PFSK-1 (cell line): ENCODE measurements around the gene AFF2.

Source experiments
- FOXP2 ChIP-seq: optimal IDR thresholded peaks from 2 replicates; pipeline ENCODE3; 2011; ENCODE audit warnings: borderline replicate concordance, control low read depth, inconsistent platforms; ENCODE audit not compliant: insufficient read depth; ENCODE audit errors: extremely low read length, extremely low read depth
- POLR2AphosphoS5 ChIP-seq: IDR thresholded peaks from 2 replicates; pipeline ENCODE4 v1.6.1; 2012; ENCODE audit warnings: low read depth, mild to moderate bottlenecking, control low read depth, low read length, moderate library complexity
- REST ChIP-seq, 2 experiments: IDR thresholded peaks; 2 replicates each; pipeline versions ENCODE4 v1.6.1 to v1.8.0; 2011 to 2012; ENCODE audit warnings: low read depth in 2 of 2, low read length in 2 of 2, control low read depth in 1 of 2, inconsistent platforms in 1 of 2, mild to moderate bottlenecking in 1 of 2, moderate library complexity in 1 of 2; ENCODE audit not compliant: insufficient read depth in 1 of 2
- SIN3A ChIP-seq: IDR thresholded peaks from 2 replicates; pipeline ENCODE4 v1.6.1; 2012; ENCODE audit warnings: mild to moderate bottlenecking, low read length, moderate library complexity, borderline replicate concordance; ENCODE audit not compliant: insufficient read depth
- TAF1 ChIP-seq: IDR thresholded peaks from 2 replicates; pipeline ENCODE4 v1.6.1; 2012; ENCODE audit warnings: low read length, control low read depth, borderline replicate concordance; ENCODE audit not compliant: insufficient read depth

The AFF2 gene

GRCh38 chrX:148588649-148589310 lies 88.4 kb downstream of the AFF2 start:
- TF ChIP-seq POLR2AphosphoS5, result no peak
- no peak for TF ChIP-seq REST (IDR thresholded peaks at IDR 0.05; ENCODE audit: insufficient read depth in 1 of 2, low read depth in 2 of 2, low read length in 2 of 2)

- TF ChIP-seq POLR2AphosphoS5, result no peak
- no peak for TF ChIP-seq FOXP2
- TF ChIP-seq TAF1, result no peak
- no peak for TF ChIP-seq SIN3A
- no peak for TF ChIP-seq REST (IDR thresholded peaks at IDR 0.05; ENCODE audit: insufficient read depth in 1 of 2, low read depth in 2 of 2, low read length in 2 of 2)
Measured at GRCh38 chrX:148592595-148592994, 92.2 kb downstream of the AFF2 start.

GRCh38 chrX:148593146-148593545 lies 92.7 kb downstream of the AFF2 start:
- no peak for TF ChIP-seq TAF1
- no peak for TF ChIP-seq FOXP2
- no peak for TF ChIP-seq SIN3A
- no peak for TF ChIP-seq POLR2AphosphoS5

GRCh38 chrX:148593987-148594386 lies 93.6 kb downstream of the AFF2 start:
- TF ChIP-seq FOXP2 (no peak), REST (IDR thresholded peaks at IDR 0.05; ENCODE audit: insufficient read depth in 1 of 2, low read depth in 2 of 2, low read length in 2 of 2) (no peak), TAF1 (no peak), POLR2AphosphoS5 (no peak), SIN3A (no peak)

GRCh38 chrX:148599404-148599803 lies 99.0 kb downstream of the AFF2 start:
- TF ChIP-seq REST (IDR thresholded peaks at IDR 0.05; ENCODE audit: insufficient read depth in 1 of 2, low read depth in 2 of 2, low read length in 2 of 2) (no peak), FOXP2 (no peak), SIN3A (no peak), POLR2AphosphoS5 (no peak)
